ENCODE measurements around the gene SLC45A2.
"Not testable (repeated sequence)": the region's sequence is repeated elsewhere in the genome, so short reads cannot be mapped to it uniquely, and the experiment has no call there.

The SLC45A2 gene

GRCh38 chr5:33928283-33928682 is 56.2 kb downstream of the SLC45A2 start:
- DNase-seq = no peak

- no peak for DNase-seq
Observed at GRCh38 chr5:33927685-33928084, 56.8 kb downstream of the SLC45A2 start.

- no peak for DNase-seq
Observed at GRCh38 chr5:33925278-33925677, 59.2 kb downstream of the SLC45A2 start.

GRCh38 chr5:33921002-33921401 is 63.5 kb downstream of the SLC45A2 start:
- no peak for DNase-seq

GRCh38 chr5:33914844-33915243 is 69.6 kb downstream of the SLC45A2 start:
- not testable (repeated sequence) for DNase-seq

GRCh38 chr5:33906248-33906647 is 78.2 kb downstream of the SLC45A2 start:
- not testable (repeated sequence) for DNase-seq

- no peak for DNase-seq
Observed at GRCh38 chr5:33905381-33905780, 79.1 kb downstream of the SLC45A2 start.

- DNase-seq = no peak
Observed at GRCh38 chr5:33903118-33903517, 81.4 kb downstream of the SLC45A2 start.

GRCh38 chr5:33901156-33901555 is 83.3 kb downstream of the SLC45A2 start:
- DNase-seq = no peak

Data from hypothalamus (tissue), 51 donors.